MM.1S (cell line): ENCODE results near the gene CYP51A1.

Experiments used
- DNase-seq: peaks from one replicate; pipeline ENCODE4 v3.0.0-alpha.2; 2015
- H2AFZ ChIP-seq: fragments of 300-600 bp; sonication (generic); 2 replicates; pipeline ENCODE4 v1.6.0; 2016; ENCODE audit warnings: antibody characterized with exemption, low read length
- H3F3A ChIP-seq: fragments of 300-600 bp; sonication (generic); 2 replicates; pipeline ENCODE4 v1.6.1; 2016; ENCODE audit warnings: mild to moderate bottlenecking, antibody characterized with exemption, low read length, moderate library complexity, mixed read lengths; ENCODE audit not compliant: insufficient read depth
- H3K27ac ChIP-seq: fragments of 300-600 bp; sonication (generic); 2 replicates; pipeline ENCODE4 v1.5.1; 2016; ENCODE audit warnings: mild to moderate bottlenecking, low read length
- H3K27me3 ChIP-seq: fragments of 300-600 bp; sonication (generic); replicated peaks from 2 replicates; pipeline ENCODE4 v1.6.0; 2016; ENCODE audit warnings: low read length; ENCODE audit not compliant: insufficient read depth
- H3K36me3 ChIP-seq: fragments of 300-600 bp; sonication (generic); replicated peaks from 2 replicates; pipeline ENCODE4 v1.6.1; 2016; ENCODE audit warnings: mild to moderate bottlenecking, low read length, mixed read lengths; ENCODE audit not compliant: insufficient read depth
- H3K4me1 ChIP-seq: fragments of 300-600 bp; sonication (generic); 2 replicates; pipeline ENCODE4 v1.6.1; 2016; ENCODE audit warnings: low read length, mixed read lengths
- H3K4me2 ChIP-seq: fragments of 300-600 bp; sonication (generic); 2 replicates; pipeline ENCODE4 v1.6.0; 2016; ENCODE audit warnings: low read depth, low read length
- H3K4me3 ChIP-seq: fragments of 300-600 bp; sonication (generic); 2 replicates; pipeline ENCODE4 v1.5.1; 2016; ENCODE audit warnings: low read length, mixed read lengths
- H3K79me2 ChIP-seq: fragments of 300-600 bp; sonication (generic); 2 replicates; pipeline ENCODE4 v1.6.1; 2016; ENCODE audit warnings: mixed run types, low read length, mixed read lengths
- H3K9ac ChIP-seq: fragments of 300-600 bp; sonication (generic); 2 replicates; pipeline ENCODE4 v1.6.1; 2016; ENCODE audit warnings: low read length, mixed read lengths
- H3K9me2 ChIP-seq: fragments of 300-600 bp; sonication (generic); replicated peaks from 2 replicates; pipeline ENCODE4 v1.6.1; 2016; ENCODE audit warnings: mild to moderate bottlenecking, low read length, mixed read lengths; ENCODE audit not compliant: insufficient read depth
- H3K9me3 ChIP-seq: fragments of 300-600 bp; sonication (generic); replicated peaks from 2 replicates; pipeline ENCODE4 v1.6.1; 2016; ENCODE audit warnings: mild to moderate bottlenecking, low read length, mixed read lengths; ENCODE audit not compliant: insufficient read depth
- H4K20me1 ChIP-seq: fragments of 300-600 bp; sonication (generic); 2 replicates; pipeline ENCODE4 v1.6.1; 2016; ENCODE audit warnings: mild to moderate bottlenecking, low read length, moderate library complexity, mixed read lengths; ENCODE audit not compliant: insufficient read depth
- EZH2 ChIP-seq: fragments of 300-600 bp; sonication (generic); optimal IDR thresholded peaks from 2 replicates; pipeline ENCODE3; 2017; ENCODE audit warnings: low read depth, mild to moderate bottlenecking, antibody characterized with exemption, low read length, mixed read lengths
- EZH2phosphoT487 ChIP-seq: fragments of 300-600 bp; sonication (generic); IDR thresholded peaks from 2 replicates; pipeline ENCODE4 v1.6.1; 2018; ENCODE audit warnings: antibody characterized with exemption, low read length
- TF ChIP-seq, protein P1 (sequence below): fragments of 300-600 bp; sonication (generic); IDR thresholded peaks from 2 replicates; pipeline ENCODE4 v1.5.1; 2016; ENCODE audit warnings: antibody characterized with exemption, low read length, mixed read lengths

CYP51A1 gene

DNA sequence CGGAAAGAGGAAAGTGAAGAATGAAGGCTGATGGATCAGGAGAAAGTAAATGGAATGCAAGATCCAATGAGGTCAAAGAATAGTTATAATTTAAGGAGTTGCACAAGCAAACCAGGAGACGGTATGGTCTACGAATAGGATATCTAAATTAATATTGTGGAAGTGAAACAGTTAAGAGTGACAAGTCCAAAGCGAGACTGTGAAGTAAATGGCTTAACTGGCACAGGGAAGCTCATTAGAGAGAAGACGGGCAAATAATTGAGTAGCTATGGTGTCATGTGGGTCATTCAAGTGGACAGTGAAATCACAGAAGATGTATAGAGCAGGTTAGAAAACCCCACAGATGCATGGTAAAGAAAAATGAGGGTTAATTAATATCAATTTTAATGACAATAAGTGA, 3.2 kb downstream of the CYP51A1 start:
- H3K4me3 ChIP-seq, result no peak overlapping the region
- no peaks in the 10 kb centered on the region for H3K9me2 ChIP-seq
- peaks cover 2% of the 10 kb centered on the region; the same call in 1 of the 2 replicates for H3F3A ChIP-seq
- 0 out of 2 replicates have a peak, but pooled peaks cover 6% of the 10 kb centered on the region for H4K20me1 ChIP-seq
- H2AFZ ChIP-seq, result no peak overlapping the region
- H3K9ac ChIP-seq, result no peak overlapping the region
- no peaks in the 10 kb centered on the region for H3K9me3 ChIP-seq
- no peak overlapping the region for H3K27ac ChIP-seq
- peaks cover 49% of the 10 kb centered on the region for H3K79me2 ChIP-seq
- TF ChIP-seq EZH2phosphoT487 (no peak), EZH2 (no peak)
- TF ChIP-seq, protein P1, sequence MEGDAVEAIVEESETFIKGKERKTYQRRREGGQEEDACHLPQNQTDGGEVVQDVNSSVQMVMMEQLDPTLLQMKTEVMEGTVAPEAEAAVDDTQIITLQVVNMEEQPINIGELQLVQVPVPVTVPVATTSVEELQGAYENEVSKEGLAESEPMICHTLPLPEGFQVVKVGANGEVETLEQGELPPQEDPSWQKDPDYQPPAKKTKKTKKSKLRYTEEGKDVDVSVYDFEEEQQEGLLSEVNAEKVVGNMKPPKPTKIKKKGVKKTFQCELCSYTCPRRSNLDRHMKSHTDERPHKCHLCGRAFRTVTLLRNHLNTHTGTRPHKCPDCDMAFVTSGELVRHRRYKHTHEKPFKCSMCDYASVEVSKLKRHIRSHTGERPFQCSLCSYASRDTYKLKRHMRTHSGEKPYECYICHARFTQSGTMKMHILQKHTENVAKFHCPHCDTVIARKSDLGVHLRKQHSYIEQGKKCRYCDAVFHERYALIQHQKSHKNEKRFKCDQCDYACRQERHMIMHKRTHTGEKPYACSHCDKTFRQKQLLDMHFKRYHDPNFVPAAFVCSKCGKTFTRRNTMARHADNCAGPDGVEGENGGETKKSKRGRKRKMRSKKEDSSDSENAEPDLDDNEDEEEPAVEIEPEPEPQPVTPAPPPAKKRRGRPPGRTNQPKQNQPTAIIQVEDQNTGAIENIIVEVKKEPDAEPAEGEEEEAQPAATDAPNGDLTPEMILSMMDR, result no peak
- no peaks in the 10 kb centered on the region for H3K27me3 ChIP-seq
- no peak for DNase-seq
- H3K4me1 ChIP-seq, result 0 out of 2 replicates have a peak, but pooled peaks cover 9% of the 10 kb centered on the region
- peaks cover 20% of the 10 kb centered on the region for H3K36me3 ChIP-seq
- H3K4me2 ChIP-seq, result no peak overlapping the region

DNA sequence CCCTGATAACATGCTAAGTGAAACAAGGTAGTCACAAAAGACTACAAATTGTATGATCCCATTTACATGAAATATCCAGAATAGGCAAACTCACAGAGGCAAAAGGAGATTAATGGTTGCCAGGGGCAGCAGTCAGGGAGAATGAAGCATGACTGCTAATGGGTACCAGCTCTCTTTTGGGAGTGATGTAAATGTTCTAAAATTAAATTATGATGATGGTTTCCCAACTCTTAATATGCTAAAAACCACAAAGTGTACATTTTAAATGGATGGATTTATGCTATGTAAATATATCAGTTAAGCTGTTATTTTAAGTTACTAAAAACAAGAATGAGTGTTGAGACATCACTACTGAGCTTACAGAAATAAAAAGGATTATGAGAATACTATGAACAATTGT, 12.6 kb downstream of the CYP51A1 start:
- TF ChIP-seq EZH2phosphoT487 (no peak), EZH2 (no peak)
- TF ChIP-seq, protein P1, result no peak

DNA sequence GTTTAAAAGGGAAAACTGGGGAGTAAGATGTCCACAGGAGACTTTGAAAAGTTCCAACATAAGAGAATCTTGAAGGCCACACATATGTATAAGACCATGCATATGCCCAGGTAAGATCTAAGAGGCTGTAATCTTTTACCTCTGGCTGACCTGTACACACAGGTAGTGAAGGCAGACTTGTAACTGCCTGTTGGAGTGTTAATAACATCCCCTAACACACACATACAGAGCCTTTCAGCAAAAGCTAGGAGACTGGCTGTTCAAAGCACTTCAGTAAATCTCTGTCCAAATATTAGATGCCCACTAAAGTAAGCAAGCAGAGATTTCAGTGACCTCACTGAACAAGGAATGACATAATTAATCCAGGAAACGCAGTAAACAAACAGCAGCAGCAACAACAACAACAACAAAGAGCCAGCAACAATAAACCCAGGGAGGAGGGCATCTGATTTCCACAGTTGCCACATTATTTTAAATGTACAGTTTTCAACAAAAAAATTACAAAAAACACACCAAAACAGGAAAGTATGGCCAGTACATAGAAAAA, 15.0 kb downstream of the CYP51A1 start:
- Histone ChIP-seq H4K20me1 (0 out of 2 replicates have a peak, but pooled peaks cover 7% of the 10 kb centered on the region), H3K79me2 (peaks cover 36% of the 10 kb centered on the region)

More for the DNA sequence above, 12.6 kb downstream of the CYP51A1 start:
- no peak overlapping the region for H2AFZ ChIP-seq
- H3K9ac ChIP-seq, result no peak overlapping the region
- no peak for DNase-seq
- H3K4me1 ChIP-seq, result 0 out of 2 replicates have a peak, but pooled peaks cover 8% of the 10 kb centered on the region
- H4K20me1 ChIP-seq, result 0 out of 2 replicates have a peak, but pooled peaks cover 7% of the 10 kb centered on the region
- no peaks in the 10 kb centered on the region for H3K9me3 ChIP-seq
- H3K4me2 ChIP-seq, result no peak overlapping the region
- H3K9me2 ChIP-seq, result no peaks in the 10 kb centered on the region
- no peak overlapping the region for H3K4me3 ChIP-seq
- peaks cover 3% of the 10 kb centered on the region; the same call in 1 of the 2 replicates for H3F3A ChIP-seq
- H3K27me3 ChIP-seq, result no peaks in the 10 kb centered on the region
- H3K27ac ChIP-seq, result no peak overlapping the region
- peaks cover 36% of the 10 kb centered on the region for H3K79me2 ChIP-seq
- peaks cover 14% of the 10 kb centered on the region; the same call in 1 of the 2 replicates for H3K36me3 ChIP-seq

More for the DNA sequence above, 15.0 kb downstream of the CYP51A1 start:
- peaks cover 12% of the 10 kb centered on the region; the same call in 1 of the 2 replicates for H3K36me3 ChIP-seq
- TF ChIP-seq EZH2phosphoT487 (no peak), EZH2 (no peak)
- TF ChIP-seq, protein P1, result no peak
- no peak for DNase-seq
- H3K27me3 ChIP-seq, result no peaks in the 10 kb centered on the region
- no peak overlapping the region for H3K4me2 ChIP-seq
- no peak overlapping the region for H3K4me3 ChIP-seq
- no peaks in the 10 kb centered on the region for H3K4me1 ChIP-seq
- H3K9me3 ChIP-seq, result no peaks in the 10 kb centered on the region
- H3K9ac ChIP-seq, result no peak overlapping the region
- H3F3A ChIP-seq, result no peaks in the 10 kb centered on the region
- no peaks in the 10 kb centered on the region for H3K9me2 ChIP-seq
- no peak overlapping the region for H2AFZ ChIP-seq
- no peak overlapping the region for H3K27ac ChIP-seq
